Mesothelial cell of epicardium (in vitro differentiated cells): ENCODE data around the gene CD99. TPM values are rescaled to one million over a fixed set of nuclear protein-coding genes. Genes with fewer than 3 reads are reported as not detected.

Source experiments
- DNase-seq, 2 experiments: peaks; one replicate each; pipeline ENCODE4 v3.0.0; 2021; ENCODE audit warnings: low spot score in 2 of 2; ENCODE audit not compliant: unreplicated experiment in 2 of 2
- H3K27ac Mint-ChIP-seq: 2 replicates; pipeline ENCODE4 v1.8.0; 2021; ENCODE audit warnings: mixed read lengths
- H3K27me3 Mint-ChIP-seq: 2 replicates; pipeline ENCODE4 v1.8.0; 2021; ENCODE audit warnings: low read depth, mixed read lengths
- H3K36me3 Mint-ChIP-seq: 2 replicates; pipeline ENCODE4 v1.8.0; 2021; ENCODE audit warnings: mixed read lengths
- H3K4me1 Mint-ChIP-seq: 2 replicates; pipeline ENCODE4 v1.8.0; 2021; ENCODE audit warnings: mixed read lengths
- H3K4me3 Mint-ChIP-seq: 2 replicates; pipeline ENCODE4 v1.8.0; 2021; ENCODE audit warnings: mild to moderate bottlenecking, moderate library complexity, mixed read lengths
- H3K9me3 Mint-ChIP-seq: 2 replicates; pipeline ENCODE4 v1.8.0; 2021; ENCODE audit warnings: mixed read lengths
- total RNA-seq: library from RNA; stranded (reverse); gene quantifications from 3 replicates; pipeline ENCODE4 v1.2.1, GENCODE V29; 2021
- TF ChIP-seq, protein P1 (sequence below): fragments of 200-600 bp; sonication (generic); IDR thresholded peaks from one replicate; pipeline ENCODE4 v1.5.0; 2021; ENCODE audit warnings: antibody characterized with exemption; ENCODE audit not compliant: unreplicated experiment

The CD99 gene
- total RNA-seq, 1 donor from 2014 or later = 244 TPM

DNA sequence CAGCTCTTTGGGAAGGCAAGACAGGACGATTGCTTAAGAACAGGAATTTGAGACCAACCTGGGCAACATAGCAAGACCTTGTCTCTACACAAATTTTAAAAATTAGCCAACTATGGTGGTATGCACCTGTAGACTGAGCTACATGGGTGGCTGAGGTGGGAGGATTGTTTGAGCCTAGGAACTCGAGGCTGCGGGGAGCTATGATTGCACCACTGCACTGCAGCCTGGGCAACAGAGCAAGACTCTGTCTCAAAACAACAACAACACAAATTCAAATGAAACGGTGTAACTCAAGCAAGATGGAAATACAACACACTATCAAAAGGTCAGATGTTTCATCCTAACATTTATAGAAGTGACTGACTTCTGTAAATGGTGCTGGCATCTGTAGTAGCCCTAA, 97.9 kb downstream of the CD99 start:
- TF ChIP-seq, protein P1, sequence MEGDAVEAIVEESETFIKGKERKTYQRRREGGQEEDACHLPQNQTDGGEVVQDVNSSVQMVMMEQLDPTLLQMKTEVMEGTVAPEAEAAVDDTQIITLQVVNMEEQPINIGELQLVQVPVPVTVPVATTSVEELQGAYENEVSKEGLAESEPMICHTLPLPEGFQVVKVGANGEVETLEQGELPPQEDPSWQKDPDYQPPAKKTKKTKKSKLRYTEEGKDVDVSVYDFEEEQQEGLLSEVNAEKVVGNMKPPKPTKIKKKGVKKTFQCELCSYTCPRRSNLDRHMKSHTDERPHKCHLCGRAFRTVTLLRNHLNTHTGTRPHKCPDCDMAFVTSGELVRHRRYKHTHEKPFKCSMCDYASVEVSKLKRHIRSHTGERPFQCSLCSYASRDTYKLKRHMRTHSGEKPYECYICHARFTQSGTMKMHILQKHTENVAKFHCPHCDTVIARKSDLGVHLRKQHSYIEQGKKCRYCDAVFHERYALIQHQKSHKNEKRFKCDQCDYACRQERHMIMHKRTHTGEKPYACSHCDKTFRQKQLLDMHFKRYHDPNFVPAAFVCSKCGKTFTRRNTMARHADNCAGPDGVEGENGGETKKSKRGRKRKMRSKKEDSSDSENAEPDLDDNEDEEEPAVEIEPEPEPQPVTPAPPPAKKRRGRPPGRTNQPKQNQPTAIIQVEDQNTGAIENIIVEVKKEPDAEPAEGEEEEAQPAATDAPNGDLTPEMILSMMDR = no peak
- Mint-ChIP-seq H3K27me3 (no peaks in the 10 kb centered on the region), H3K9me3 (no peaks in the 10 kb centered on the region), H3K4me3 (no peak overlapping the region), H3K27ac (no peak overlapping the region), H3K36me3 (no peaks in the 10 kb centered on the region), H3K4me1 (no peaks in the 10 kb centered on the region)
- no peak for DNase-seq

DNA sequence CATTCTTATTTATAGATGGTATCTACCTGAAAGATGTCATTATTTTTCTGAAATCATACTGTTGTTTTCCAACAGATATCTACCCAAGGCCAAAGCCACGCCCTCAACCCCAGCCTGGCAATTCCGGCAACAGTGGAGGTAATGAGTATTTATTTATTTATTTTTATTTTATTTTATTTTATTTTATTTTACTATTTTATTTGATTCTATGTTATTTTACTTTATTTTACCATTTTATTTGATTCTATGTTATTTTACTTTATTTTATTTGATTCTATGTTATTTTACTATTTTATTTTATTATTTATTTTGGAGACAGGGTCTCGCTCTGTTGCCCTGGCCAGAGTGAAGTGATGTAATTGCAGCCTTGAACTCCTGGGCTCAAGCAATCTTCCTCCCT, 98.5 kb downstream of the CD99 start:
- DNase-seq = no peak
- H3K4me1 Mint-ChIP-seq = no peaks in the 10 kb centered on the region
- no peak overlapping the region for H3K4me3 Mint-ChIP-seq
- H3K27me3 Mint-ChIP-seq = no peaks in the 10 kb centered on the region
- H3K9me3 Mint-ChIP-seq = no peaks in the 10 kb centered on the region
- TF ChIP-seq, protein P1 = no peak
- H3K36me3 Mint-ChIP-seq = no peaks in the 10 kb centered on the region
- H3K27ac Mint-ChIP-seq = no peak overlapping the region

Other genes with a start within 250 kb of the CD99 start
- 43.5 to 46.0 TPM (median 44.3 TPM) in 3 replicates for gene DHRSX, start 190.3 kb upstream of the CD99 start, total RNA-seq
- 42.5 to 46.3 TPM (median 46.1 TPM) in 3 replicates for gene ZBED1, start 190.3 kb upstream of the CD99 start, total RNA-seq
- 0.60 to 1.3 TPM (median 1.2 TPM) in 3 replicates for gene XG, start 60.7 kb downstream of the CD99 start, total RNA-seq
- gene GYG2, start 137.6 kb downstream of the CD99 start, total RNA-seq = 60.8 to 68.1 TPM (median 62.8 TPM) in 3 replicates
- 54.5 to 55.6 TPM (median 55.5 TPM) in 3 replicates for gene ARSD, start 238.0 kb downstream of the CD99 start, total RNA-seq